ENCODE data around the gene GMNN. TPM values are rescaled to one million over a fixed set of nuclear protein-coding genes. Genes with fewer than 3 reads are reported as not detected.

GMNN gene
- total RNA-seq, 1 donor from 2014 or later = 20.0 TPM

Other genes starting within 250 kb of the GMNN start
- not detected in 2 replicates for gene KIAA0319, start 128.7 kb upstream of the GMNN start, total RNA-seq
- 21.7 and 24.2 TPM in 2 replicates for gene TDP2, start 108.0 kb upstream of the GMNN start, total RNA-seq
- gene ACOT13, start 107.9 kb upstream of the GMNN start, total RNA-seq = 6.9 and 15.1 TPM in 2 replicates
- gene C6orf62, start 55.8 kb upstream of the GMNN start, total RNA-seq = 66.2 and 74.0 TPM in 2 replicates
- gene ARMH2, start 24.0 kb downstream of the GMNN start, total RNA-seq = not detected in 2 replicates
- gene RIPOR2, start 161.0 kb downstream of the GMNN start, total RNA-seq = 0.05 TPM in 1 of 2 replicates, not detected in the other

Measured in glomerular endothelial cell (primary cell).